Mammary epithelial cell (primary cell): Measurements from ENCODE around the gene SLC38A6.

Experiments used
- CTCF ChIP-seq, 2 donors: IDR thresholded peaks in 1 of 2; conservative IDR thresholded peaks in 1 of 2; 2 replicates each; pipeline ENCODE4 v1.5.1; 2011 to 2012; ENCODE audit warnings: inconsistent platforms in 2 of 2, low read length in 2 of 2, mild to moderate bottlenecking in 2 of 2, control low read depth in 1 of 2, low read depth in 1 of 2; ENCODE audit not compliant: insufficient read depth in 1 of 2; ENCODE audit errors: extremely low read depth in 1 of 2
- EZH2 ChIP-seq: IDR thresholded peaks from 2 replicates; pipeline ENCODE4 v1.6.1; 2012; ENCODE audit warnings: low read length, inconsistent platforms, borderline replicate concordance

DNA sequence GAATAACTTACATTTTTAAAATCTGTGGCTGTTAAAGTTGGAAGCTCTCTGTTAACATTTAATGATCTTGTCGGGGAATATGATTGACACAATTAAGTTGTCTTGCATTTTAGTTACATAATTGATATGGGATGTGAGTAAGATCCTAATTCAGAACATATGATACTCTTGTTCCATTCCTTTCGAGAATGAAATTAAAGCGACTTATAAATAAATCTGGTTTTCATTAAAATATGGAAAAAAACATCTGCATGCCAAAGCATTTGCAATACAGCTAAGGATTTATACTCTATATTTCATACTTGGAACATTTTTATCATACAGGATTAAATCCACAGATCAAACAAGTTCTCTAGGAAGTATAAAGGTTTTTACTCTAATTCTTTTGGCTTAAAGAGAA, 52.0 kb downstream of the SLC38A6 start:
- TF ChIP-seq CTCF (conservative IDR thresholded peaks at IDR 0.05 in 1 of 2, IDR thresholded peaks at IDR 0.05 in 1 of 2; ENCODE audit: extremely low read depth in 1 of 2, insufficient read depth in 1 of 2, low read depth in 1 of 2, low read length in 2 of 2), result no peak
- TF ChIP-seq EZH2, result no peak
